Measurements from ENCODE around the gene NFATC2. TPM values are rescaled to one million over a fixed set of nuclear protein-coding genes. Genes with fewer than 3 reads are reported as not detected.

NFATC2 gene
- total and polyA plus RNA-seq, 2 of the 8 experiments (the other 6 are each of a cell fraction or from before 2014, with no cell fraction given): 0.27 to 0.91 TPM

GRCh38 chr20:51562332-51563173, 20.0 kb upstream of the NFATC2 start (continued):
- TF ChIP-seq CHD7 (IDR thresholded peaks at IDR 0.05; ENCODE audit: insufficient replicate concordance, low read length) (no peak), KDM4A (IDR thresholded peaks at IDR 0.05; ENCODE audit: low read depth, low read length, severe bottlenecking) (peak; percentile 75), CTCF (IDR thresholded peaks at IDR 0.05; ENCODE audit: control extremely low read depth in 1 of 3, insufficient read depth in 1 of 3, low read depth in 1 of 3, low read length in 3 of 3) (peak; percentile 10 to 54 (median 15)), CBX8 (IDR thresholded peaks at IDR 0.05; ENCODE audit: borderline replicate concordance, low read depth, low read length) (no peak), RBBP5 (IDR thresholded peaks at IDR 0.05; ENCODE audit: borderline replicate concordance, low read depth, low read length) (peak; percentile 80; the same call in 1 of the 2 replicates), SIX5 (IDR thresholded peaks at IDR 0.05; ENCODE audit: low read depth, low read length) (no peak)
